PC-3 (cell line): ENCODE results near the gene ADSS1.

Experiments used
- EZH2 ChIP-seq: fragments of 300-600 bp; sonication (generic); IDR thresholded peaks from one replicate; pipeline ENCODE4 v1.6.1; 2017; ENCODE audit warnings: antibody characterized with exemption, mild to moderate bottlenecking, low read length; ENCODE audit not compliant: unreplicated experiment
- TF ChIP-seq, protein P1 (sequence below): fragments of 300-600 bp; sonication (generic); conservative IDR thresholded peaks from 2 replicates; pipeline ENCODE4 v1.5.1; 2017; ENCODE audit warnings: antibody characterized with exemption, low read depth, mild to moderate bottlenecking, low read length

DNA sequence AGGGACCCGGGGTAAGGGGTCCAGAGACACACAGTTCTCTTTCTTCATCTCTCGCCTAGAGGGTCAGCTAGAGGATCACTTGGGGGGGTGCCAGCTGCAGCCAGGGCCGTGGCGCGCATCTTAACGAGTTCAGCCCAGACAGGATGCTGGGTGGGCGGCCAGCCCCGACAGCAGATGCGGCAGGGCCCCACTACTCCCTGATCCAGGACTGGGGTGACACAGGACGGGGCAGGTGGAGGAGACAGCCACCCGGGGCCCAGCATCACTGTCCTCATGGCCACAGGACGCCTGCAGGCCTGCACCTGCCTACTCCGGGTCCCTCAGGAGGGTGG, 58.7 kb downstream of the ADSS1 start:
- TF ChIP-seq, protein P1, sequence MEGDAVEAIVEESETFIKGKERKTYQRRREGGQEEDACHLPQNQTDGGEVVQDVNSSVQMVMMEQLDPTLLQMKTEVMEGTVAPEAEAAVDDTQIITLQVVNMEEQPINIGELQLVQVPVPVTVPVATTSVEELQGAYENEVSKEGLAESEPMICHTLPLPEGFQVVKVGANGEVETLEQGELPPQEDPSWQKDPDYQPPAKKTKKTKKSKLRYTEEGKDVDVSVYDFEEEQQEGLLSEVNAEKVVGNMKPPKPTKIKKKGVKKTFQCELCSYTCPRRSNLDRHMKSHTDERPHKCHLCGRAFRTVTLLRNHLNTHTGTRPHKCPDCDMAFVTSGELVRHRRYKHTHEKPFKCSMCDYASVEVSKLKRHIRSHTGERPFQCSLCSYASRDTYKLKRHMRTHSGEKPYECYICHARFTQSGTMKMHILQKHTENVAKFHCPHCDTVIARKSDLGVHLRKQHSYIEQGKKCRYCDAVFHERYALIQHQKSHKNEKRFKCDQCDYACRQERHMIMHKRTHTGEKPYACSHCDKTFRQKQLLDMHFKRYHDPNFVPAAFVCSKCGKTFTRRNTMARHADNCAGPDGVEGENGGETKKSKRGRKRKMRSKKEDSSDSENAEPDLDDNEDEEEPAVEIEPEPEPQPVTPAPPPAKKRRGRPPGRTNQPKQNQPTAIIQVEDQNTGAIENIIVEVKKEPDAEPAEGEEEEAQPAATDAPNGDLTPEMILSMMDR: no peak
- TF ChIP-seq EZH2: no peak
